ENCODE data around the gene DCAF12L2. TPM values are rescaled to one million over a fixed set of nuclear protein-coding genes. Genes with fewer than 3 reads are reported as not detected.
A peak's percentile ranks its signal among the peaks of the same experiment; 100 is the strongest.
"Not testable (repeated sequence)": the region's sequence is repeated elsewhere in the genome, so short reads cannot be mapped to it uniquely, and the experiment has no call there.

The DCAF12L2 gene
- total RNA-seq, result 7.7 TPM

DNA sequence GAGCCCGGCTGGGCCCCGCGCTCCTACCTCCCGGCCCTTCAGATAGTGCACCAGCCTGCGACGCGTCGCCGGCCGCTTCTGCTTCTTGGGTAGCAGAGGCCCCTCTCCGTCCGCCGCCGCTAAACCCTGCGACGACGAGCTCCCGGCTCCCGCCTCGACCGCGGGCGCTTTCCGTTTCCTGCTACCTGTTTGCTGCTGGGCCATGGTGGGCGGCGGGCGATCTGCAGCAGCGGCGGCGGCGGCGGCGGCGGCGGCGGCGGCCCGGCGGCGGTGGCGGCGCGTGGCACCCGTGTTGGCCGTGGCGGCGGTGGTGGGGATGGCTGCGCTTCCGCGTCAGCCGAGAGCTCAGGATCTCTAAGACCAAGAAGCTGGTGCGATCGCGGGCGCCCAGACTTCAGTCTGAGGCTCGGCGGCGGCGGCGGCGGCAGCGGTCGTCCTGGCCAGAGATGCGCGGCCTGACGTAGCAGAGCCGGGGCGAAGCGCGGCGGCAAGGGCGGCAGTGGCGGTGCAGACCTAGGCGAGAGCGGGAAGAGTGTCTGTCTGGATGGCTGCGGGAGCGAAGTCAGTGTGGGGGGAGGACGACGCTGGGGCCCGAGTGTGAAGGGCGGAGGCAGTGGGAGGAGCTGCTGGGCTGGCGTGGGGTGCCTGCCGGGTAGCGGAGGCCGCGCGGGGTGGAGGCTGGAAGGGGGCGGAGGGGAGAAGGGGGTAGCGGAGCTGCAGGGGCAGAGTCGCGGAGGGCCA is at the start of gene DCAF12L2:
Gene DCAF12L2, minus strand, starts transcription at position 569 of the 741 bp plus-strand sequence. Its CDS starts 365 bp downstream, at position 204.
- DNase-seq (ENCODE audit: low spot score in 2 of 2) (peak in 1 of 2 donors; percentile 33), FAIRE-seq (no peak)

DNA sequence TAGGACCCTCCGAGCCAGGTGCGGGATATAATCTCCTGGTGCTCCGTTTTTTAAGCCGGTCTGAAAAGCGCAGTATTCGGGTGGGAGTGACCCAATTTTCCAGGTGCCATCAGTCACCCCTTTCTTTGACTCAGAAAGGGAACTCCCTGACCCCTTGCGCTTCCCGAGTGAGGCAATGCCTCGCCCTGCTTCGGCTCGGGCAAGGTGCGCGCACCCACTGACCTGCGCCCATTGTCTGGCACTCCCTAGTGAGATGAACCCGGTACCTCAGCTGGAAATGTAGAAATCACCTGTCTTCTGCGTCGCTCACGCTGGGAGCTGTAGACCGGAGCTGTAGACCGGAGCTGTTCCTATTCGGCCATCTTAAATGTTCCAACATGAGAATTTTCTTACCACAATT is 24.8 kb upstream of the DCAF12L2 start:
- not testable (repeated sequence) for DNase-seq (ENCODE audit: low spot score in 2 of 2); FAIRE-seq

DNA sequence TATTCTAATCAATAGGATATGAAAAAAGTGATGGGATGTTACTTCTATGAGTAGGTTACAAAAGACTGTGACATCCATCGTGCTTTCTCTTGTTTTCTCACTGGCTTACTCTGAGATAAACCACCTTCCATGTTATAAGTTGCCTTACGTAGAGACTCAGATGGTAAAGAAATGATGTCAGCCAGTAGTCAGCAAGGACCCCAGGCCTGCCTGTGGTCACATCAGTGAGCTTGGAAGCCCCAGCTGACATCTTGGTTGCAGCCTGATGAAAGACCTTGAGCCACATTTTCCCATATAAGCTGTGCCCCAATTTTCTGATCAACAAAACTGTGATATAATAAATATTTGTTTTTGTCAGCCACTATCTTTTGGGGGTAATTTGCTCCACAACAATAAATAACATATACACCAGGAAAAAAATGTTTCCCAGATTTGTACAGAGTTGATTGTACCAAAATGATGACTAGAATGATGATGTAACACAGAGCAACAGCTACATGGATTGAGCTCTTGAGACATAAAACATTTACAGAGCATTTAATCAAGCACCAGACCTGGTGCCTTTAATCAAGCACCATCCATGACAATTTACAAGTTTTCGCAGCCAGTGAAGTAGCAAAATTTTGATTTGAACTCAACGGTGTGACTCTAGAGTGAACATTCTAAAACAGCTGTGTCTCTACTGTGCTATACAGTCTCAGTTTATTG is 11.2 kb upstream of the DCAF12L2 start:
- FAIRE-seq (no peak), DNase-seq (ENCODE audit: low spot score in 2 of 2) (no peak)

DNA sequence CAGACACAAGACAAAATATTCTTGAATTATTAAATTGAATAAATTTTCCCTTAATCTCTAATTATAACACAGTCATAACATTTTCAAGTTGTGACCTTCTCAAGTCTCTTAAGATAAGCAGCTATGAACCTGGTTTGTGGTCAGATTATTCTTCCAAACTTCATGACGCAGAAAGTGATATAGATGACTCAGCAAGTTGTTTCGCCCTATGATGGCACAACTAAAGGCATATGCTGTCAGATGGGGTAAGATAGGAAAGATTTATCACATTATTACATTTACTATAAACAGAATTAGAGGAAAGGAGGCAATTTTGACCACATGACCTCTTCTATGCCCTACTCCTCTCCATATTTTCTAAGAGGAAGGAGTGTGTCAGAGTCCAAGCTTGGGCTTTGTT is 4.6 kb upstream of the DCAF12L2 start:
- FAIRE-seq (no peak), DNase-seq (ENCODE audit: low spot score in 2 of 2) (no peak)

DNA sequence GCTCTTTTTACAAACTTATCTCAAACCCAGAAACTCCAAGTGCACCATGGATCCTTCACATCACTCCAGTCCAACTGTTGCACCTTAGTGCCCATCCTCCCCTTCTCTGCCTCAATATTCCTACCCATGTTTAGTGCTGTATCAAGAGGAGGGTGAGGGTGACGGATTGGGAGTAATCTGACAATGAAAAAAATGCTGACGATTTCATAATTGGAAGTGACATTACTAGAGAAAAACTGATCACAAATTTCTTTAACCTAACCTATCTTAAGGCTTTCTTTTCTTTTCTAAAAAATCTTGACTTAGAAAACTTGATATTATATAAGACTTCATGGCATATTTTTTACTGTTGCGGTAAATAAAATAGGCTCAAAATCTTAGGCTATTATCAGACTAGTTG is 1.5 kb upstream of the DCAF12L2 start:
- DNase-seq (ENCODE audit: low spot score in 2 of 2), result no peak
- no peak for FAIRE-seq

DNA sequence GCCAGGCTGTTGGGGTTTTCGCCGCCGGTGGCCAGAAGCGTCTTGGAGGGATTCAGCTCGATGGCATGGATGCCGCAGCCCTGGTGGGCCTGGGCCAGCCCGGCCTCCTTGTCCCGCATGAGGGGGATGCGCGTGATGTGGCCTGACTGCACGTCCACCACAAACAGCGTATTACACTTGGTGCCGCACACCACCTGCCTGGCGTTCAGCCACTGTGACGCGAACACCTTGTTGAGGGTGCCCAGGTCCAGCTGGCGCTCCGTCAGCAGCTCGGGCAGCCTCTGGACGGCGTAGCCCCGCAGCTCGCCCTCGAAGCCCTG is 728 bp downstream of the DCAF12L2 start:
- no peak for FAIRE-seq
- DNase-seq (ENCODE audit: low spot score in 2 of 2), result no peak

DNA sequence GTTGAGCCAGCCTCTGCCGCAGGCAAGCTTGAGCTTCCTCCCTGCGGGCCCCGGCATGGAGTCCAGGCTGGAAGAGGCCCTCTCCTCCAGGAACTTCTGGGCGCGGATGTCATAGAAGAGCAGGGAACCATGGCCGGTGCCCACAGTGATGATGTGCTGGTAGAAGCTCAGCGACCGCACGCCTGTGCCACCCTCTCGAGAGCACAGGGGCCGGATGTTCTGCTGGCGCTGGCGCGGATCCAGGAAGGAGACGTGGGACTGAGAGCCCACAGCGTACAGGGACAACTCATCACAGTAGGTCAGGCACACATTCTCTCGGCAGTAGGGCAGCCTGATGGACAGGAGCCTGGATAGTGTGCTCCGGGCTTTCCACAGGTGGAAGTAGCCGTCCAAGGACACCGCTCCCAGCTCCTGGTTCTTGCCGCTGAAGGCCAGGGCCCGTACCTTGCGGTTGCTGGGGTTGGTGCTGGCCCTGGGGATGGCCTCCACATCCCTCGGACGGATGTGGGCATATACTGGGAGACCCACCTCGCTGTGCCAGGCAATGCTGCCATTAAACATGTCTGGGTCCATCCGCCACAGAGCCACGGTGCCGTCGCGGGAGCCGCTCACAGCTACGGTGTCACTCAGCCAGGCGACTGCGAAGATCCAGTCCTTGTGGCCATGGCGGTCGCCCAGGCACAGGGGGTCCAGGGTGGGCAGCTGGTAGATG is 1.2 kb downstream of the DCAF12L2 start:
- DNase-seq (ENCODE audit: low spot score in 2 of 2), result no peak

DNA sequence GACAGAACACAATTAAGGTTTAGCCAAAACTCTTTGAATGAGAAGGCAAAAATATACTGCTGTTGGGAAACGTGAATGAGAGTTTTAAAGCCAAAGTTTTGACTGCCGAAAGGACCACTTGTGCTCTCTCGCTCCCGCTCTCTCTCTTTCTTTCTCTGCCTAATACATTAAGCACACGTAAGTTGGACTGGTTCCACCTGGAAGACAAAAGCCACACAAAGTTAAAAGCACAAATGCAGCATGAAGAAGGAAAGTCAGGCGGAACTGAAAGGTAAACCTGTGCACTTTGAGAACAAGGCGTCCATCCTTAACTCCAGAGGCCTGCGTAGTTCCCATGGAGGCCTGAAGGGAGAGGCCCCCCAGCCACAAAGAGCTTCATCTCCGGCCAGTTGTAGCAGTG is 1.9 kb downstream of the DCAF12L2 start:
- no peak for FAIRE-seq
- DNase-seq (ENCODE audit: low spot score in 2 of 2), result no peak

More for the DNA sequence above, 1.2 kb downstream of the DCAF12L2 start:
- no peak for FAIRE-seq

DNA sequence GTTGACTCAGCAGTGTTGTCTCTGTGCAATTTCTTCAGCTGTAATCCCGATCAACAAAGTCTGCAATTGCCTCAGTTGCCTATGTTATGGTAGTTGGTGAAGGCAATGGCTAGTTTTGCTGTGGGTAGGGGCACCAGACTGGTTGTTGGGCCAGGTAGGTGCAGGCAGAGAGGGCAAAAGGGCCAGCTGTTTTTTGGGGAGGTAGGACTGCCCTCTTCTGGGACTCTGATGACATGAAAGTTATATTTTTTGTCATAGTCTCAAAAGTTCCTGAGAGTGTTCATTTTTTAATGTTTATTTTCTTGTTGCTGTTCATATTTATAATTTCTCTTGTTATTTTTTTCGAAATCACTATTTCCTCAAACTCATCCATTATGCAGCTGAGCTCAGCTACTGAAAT is 25.1 kb downstream of the DCAF12L2 start:
- DNase-seq (ENCODE audit: low spot score in 2 of 2) (no peak), FAIRE-seq (no peak)

DNA sequence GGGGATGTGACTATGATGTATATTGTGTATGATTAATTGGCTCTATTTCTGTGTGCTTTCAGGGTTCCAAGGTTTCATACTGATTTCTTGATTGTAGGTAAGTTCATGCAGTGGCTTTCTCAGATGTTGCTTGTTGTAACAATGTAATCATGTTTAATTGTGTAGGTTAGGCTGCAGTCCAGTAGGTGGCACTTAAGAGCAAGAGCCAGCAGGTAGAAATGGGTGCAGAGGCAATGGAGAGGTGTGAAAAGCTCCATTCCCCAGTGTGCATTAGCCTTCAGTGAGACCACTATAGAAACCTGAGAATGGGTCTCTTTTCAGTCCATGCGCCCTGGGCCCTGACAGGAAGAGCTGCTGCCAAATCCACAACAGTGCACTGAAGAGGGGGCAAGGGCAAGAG is 28.2 kb downstream of the DCAF12L2 start:
- FAIRE-seq (no peak), DNase-seq (ENCODE audit: low spot score in 2 of 2) (no peak)

DNA sequence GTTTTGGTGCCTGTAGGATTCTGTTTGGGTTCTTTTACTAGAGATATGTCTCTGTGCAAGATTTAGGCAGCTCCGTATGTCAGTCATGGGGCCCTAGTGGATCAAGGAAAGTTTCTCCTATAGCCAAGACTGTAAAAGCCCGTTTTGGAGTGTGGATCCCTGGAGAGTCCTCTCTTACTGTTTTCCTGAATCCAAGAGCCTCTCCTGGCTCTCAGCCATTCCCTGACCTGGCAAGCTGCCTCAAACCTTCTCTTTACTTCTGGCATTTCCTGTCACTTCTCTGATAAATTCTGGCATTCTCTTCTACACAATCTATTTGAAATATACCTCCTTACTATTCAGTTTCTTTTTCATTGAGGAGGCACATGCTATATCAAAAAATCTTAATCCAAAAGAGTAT is 41.4 kb downstream of the DCAF12L2 start:
- FAIRE-seq, result no peak
- no peak for DNase-seq (ENCODE audit: low spot score in 2 of 2)
